Daoy (cell line): Measurements from ENCODE around the gene SNX11. TPM values are rescaled to one million over a fixed set of nuclear protein-coding genes. Genes with fewer than 3 reads are reported as not detected.

Source experiments
- DNase-seq: peaks from one replicate; pipeline ENCODE4 v3.0.0-alpha.2; 2015; ENCODE audit warnings: low read depth
- total RNA-seq: library from RNA; depleted of rRNA; stranded (reverse); fragments of >200 nt; shearing (Covaris generic); gene quantifications from 2 replicates; pipeline ENCODE4 v1.2.3, GENCODE V29; 2014

SNX11 gene
- total RNA-seq, 1 experiment from 2014 or later = 8.2 TPM

DNA sequence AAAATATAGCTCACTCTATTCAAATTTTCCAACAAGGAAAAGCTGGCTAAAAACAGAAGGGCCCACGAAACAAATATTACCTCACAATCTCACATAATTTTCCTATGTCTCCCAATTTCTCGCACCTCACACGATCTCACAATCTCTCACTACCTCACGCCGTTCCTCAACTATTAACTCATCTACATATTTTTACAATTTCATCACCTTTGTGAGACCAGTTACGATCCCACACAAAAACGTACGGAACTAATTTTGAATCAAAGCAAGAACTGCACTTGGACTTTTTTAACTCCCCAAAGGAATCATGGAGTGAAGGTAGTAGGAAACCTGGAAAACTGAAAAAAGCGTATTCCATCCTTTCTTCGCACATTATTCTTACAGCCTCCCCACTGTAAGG is 7.4 kb upstream of the SNX11 start:
- DNase-seq = peak; percentile 5

DNA sequence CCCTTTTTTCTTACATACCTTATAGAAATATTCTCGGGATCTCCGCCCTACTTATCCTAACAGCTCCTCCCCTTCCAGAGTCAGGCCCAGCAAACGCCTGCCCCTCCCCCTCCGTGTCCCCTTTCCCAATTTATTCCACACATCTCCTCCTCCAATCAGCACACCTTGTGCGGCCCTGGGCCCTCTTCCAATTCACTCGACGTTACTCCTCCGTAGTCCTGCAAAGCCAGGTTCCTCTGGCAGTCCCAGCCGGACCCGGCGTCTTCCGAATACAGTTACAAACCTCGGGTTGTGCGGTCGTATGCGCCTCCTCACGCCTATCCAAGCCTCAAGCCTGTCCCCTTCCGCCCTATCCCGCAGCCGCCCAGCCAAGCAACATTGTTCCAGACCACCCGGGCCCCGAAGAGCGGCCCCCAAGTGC is 7.0 kb upstream of the SNX11 start:
- peak; percentile 56 for DNase-seq

- DNase-seq = peak; percentile 95
Measured at GRCh38 chr17:48101012-48101720, 6.4 kb upstream of the SNX11 start, which contains the start of gene CBX1. Gene CBX1 (minus strand): TSS chr17:48101478. CDS start chr17:48077004, 24,474 bp downstream.

- no peak for DNase-seq
Measured at GRCh38 chr17:48102043-48102750, 5.4 kb upstream of the SNX11 start.

- no peak for DNase-seq
Measured at GRCh38 chr17:48102798-48103715, 4.5 kb upstream of the SNX11 start.

DNA sequence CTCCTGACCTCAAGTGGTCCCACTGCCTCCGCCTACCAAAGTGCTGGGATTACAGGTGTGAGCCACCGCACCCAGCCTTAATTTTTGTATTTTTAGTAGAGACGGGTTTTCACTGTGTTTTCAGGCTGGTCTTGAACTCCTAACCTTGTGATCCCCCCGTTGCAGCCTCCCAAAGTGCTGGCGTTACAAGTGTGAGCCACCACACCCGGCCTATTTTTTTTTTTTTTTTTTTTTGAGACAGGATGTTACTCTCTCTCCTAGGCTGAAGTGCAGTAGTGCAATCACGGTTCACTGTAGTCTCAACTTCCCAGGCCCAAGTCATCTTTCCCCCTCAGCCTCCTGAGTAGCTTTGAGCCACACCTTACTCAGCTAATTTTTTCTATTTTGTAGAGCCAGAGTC is 3.1 kb upstream of the SNX11 start:
- no peak for DNase-seq

- no peak for DNase-seq
Measured at GRCh38 chr17:48106802-48107136, 797 bp upstream of the SNX11 start.

GRCh38 chr17:48110761-48111160 is 3.2 kb downstream of the SNX11 start:
- DNase-seq = no peak

DNA sequence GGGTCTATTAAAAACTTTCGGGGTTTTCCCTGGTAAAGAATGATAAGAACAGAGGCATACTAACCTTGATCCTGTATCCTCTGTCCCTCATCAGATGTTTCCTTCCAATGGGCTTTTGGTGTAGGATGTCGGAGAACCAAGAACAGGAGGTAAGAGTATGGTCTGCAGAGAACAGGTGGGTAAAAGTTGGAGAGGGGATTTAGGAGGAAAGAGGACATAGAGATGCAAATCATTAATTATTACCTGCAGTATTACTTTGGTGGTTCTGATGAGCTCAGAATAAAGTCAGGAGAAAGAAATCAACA is 4.3 kb downstream of the SNX11 start:
- no peak for DNase-seq

DNA sequence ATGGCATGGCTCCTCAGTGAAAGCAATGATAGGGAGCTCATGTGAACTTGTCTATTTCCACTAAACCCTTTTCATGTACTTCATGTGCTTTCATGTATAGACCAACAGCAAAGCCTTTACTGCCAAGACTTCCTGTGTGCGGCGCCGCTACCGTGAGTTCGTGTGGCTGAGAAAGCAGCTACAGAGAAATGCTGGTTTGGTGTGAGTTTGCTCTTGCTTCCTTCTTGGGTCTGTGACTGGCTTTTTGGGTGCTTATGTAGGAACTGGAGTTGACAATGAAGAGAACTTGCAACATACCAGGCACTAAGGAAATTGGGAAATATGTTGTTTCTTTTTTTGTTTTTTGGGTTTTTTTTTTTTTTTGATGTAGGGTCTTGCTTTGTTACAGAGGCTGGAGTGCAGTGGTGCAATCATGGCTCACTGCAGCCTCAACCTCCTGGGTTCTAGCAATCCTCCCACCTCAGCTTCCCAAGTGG is 5.7 kb downstream of the SNX11 start:
- no peak for DNase-seq

GRCh38 chr17:48121923-48122664 is 14.5 kb downstream of the SNX11 start:
- DNase-seq = no peak

DNA sequence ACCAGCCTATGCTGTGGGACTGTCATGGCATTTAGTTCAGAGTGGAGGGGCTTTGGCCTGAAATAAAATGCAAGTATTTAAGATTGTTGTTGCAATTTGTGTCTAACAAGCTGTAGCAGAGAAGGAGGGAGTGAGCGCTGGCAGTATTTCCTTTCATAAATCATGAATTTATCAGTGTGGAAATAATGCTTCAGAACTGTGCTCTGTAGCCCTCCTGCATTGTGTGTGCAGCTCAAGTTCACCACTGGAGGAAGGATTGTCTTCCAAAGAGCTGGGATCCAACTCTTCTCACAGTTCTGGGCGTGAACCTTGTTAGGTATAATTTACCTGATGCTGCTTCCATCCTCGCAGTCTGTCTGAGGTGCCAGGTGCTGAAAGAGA is 15.1 kb downstream of the SNX11 start:
- DNase-seq = no peak

GRCh38 chr17:48123111-48123510 is 15.5 kb downstream of the SNX11 start:
- DNase-seq = no peak

GRCh38 chr17:48123776-48124388 is 16.3 kb downstream of the SNX11 start:
- no peak for DNase-seq

DNA sequence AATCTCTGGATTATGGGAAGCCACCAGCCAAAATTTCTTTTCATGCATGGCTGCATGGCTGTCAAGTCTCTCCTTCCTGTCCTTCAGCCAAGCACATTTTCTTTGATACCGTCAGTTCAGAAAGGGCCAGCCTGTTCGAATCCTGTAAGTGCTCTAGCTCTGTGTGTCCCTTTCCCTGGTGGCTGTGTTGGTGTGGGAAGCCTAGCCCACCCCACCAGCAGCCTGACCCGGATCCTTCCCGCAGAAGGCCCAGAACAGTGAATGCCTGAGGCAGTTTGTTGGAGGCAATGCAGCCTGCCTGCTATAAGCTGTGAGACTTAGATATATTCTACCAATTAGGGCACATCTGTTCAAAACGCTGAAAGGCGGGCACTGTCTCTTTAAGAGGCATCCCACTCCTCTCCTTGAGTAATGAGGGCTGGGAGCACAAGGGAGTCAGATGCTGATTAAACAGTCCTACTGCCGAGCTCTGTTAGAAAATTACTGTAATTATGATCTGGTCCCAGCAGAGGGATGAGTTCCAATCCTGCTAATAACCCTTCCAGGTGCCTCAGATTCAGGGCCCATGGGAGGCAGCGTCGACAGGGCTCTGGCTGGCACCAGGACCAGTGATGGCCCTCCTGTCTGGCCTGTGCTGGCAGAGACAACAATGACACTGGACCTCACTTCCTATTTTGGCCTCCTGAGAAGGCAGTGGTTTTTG is 18.4 kb downstream of the SNX11 start:
- DNase-seq = no peak

DNA sequence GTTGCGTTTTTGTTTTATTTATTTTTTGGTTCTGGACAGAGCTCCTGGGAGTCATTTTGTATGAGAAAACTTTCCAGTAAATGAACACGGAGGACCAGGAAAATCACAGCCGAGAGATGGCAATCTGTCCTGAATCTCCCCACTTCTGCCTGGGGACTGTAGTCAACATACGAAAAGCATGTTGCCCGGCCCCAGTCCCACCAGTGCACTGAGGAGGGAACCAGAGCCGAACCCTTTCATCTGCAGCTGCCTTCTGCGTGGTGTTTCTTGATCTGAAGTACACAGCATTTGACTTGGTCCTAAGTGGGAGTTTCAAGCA is 18.9 kb downstream of the SNX11 start:
- DNase-seq = no peak

- peak; percentile 71 for DNase-seq
Measured at GRCh38 chr17:48127371-48128051, 19.9 kb downstream of the SNX11 start.

GRCh38 chr17:48128400-48128799 is 20.8 kb downstream of the SNX11 start:
- DNase-seq = no peak

- DNase-seq = no peak
Measured at GRCh38 chr17:48129981-48130380, 22.4 kb downstream of the SNX11 start.

DNA sequence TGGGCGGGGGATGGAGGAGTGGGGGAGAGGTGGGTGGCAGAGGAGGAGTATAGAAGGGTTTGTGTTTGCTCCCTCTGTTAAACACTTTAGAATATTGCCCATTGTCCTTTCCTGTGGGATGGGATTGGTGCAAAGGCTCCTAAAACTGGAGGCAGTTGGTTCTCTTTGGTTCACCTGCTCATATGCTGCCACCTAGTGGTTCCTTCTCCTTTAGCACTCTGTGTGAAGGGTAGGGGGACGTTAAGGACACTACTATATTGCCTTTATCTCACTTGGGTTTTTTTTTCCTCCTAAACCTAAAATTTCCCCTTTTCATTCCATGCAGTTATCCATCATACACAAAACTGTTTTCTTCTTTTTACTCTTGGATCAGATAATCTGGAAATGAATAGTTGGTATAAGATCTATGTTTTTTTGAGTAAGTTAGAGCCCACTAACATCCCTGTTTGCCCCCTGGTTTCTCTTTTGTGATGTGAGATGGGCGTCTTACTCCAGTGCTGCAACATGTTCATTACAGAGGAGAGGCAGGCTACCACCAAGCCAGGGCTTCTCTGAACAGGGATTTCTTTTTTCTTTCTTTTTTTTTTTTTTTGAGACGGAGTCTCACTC is 23.8 kb downstream of the SNX11 start:
- DNase-seq = peak; percentile 64
